ENCODE measurements around the gene CHN2.

Gene CHN2

DNA sequence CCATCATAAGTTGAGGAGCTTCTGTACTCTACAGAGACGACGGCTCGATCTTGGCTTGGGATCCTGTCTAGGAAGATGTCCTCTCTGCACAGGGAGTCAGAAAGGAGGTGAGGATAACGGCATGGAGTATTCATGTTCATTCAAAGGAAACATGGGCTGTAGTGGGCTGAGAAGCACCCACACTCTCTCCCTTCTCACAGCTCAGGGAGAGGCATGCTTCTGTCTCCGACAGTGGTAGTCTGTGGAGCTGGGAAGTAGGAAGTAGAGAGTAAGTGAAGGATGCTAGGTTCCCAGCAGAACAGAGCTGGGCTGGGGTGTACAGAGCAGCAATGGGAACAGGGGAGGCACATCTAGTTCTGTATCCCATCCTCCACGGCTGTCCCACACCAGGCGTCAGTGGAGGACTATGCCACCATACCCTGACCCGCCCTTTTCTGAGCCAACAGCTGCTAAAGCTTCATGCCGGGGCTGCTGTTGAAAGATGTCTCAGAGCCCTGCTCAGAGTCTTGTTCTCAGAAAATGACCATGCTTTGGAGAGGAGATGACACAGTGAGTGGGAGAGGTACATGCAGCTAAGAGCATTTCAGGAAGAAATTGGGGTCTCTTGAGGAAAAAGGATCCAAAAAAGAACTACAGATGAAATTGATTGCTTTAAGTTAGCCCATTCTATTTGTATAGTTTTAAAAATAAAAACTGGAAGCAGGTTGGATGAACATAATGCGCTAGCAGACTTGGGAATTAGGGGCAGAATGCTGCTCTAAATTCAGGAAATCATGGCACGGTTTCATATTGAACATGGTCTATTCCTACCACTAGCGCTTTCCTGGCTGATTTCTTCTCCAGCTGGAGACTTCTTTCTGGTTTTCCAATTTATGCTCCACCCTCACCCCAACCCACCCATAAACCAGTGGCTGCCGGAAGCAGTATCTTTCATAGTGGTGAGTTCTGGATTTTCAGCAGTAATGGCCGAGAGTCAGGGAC lies 138.6 kb downstream of the CHN2 start:
- no peak for DNase-seq (ENCODE audit: low read depth, low spot score)

DNA sequence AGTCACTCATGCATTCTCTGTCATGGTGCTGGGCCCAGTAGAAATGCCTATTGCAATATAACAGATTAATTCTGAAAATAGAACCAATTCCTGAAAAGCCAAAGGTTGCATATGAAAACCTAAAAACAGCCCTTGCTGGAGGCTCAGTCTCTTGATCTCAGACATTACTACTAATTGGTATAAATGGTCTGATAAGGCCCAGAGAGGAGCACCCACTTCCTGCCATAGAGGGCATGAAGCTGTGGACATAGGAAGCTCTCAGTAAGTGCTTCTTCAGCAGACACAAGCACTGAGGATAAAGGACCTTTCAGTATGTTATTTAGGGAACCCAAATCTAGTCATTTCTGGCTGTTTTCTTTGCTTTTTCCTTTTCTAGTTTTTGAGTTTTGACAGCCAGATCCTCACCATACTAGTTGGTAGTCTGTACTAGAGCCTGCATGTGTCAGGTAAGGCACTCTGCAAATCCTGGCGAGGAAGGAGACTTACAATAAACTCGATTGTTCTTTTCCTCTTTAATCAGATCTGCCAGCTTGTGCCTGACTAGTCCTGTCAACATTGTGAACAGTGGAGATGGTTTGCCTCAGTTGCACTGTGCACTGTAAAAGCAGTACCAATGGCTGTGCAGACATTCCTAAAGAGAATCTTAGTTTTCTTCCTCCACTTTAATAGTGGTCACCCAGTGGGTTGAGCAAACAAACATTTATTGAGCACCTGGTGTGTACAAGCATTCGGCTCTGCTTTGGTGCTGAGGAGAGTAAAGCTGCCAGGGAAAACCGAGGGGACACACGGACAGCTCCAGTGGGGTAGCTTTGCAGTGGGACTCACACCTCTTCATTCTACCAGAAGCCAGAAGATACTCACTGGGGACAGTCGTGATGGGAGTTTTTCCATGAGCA lies 140.9 kb downstream of the CHN2 start:
- no peak for DNase-seq (ENCODE audit: low read depth, low spot score)

DNA sequence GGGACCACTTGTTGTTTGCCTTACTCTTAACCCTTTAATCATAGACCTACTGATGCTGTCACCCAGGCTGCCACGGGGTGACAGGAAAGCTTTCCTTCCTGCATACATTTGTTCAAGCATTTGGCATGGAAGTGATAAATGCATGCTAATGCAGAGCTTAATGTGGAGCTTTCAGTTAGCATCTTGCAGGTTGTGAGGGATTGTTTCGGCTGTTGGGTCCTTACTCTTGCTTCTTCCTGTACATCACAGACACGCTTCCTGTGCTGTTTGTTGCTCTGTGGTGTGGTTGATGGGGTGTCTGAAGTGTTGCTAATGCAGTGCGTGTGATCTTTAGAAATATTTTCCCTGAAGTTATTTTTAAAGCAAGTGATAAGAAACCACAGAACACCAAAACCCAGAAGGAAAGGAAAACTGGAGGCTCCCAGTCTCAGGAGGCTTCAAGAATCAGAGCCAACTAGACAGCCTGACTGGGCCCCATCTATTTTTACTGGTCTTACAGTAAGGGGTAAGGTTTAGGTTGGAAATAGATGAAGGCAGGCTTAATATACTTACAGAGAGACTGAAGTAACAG lies 143.1 kb downstream of the CHN2 start:
- DNase-seq (ENCODE audit: low read depth, low spot score) = no peak

DNA sequence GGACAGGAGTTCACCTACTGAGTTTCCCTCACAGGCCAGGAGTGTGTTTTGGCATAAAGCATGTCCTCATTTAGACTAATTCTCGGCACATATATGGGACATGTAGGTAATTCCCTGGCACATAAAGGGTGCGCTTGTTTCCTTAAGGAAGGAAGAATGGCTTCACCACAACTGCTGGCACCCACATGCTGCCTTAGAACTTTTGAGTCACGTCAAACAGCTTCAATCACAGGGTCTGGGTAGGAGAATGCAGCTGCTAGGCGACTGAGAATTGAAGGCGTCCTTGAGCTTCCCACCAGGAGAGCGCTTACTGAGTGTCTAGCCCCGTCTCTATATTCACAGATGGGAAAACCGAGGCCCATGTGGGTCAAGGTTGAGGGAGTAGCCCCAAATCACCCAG lies 146.1 kb downstream of the CHN2 start:
- no peak for DNase-seq (ENCODE audit: low read depth, low spot score)

DNA sequence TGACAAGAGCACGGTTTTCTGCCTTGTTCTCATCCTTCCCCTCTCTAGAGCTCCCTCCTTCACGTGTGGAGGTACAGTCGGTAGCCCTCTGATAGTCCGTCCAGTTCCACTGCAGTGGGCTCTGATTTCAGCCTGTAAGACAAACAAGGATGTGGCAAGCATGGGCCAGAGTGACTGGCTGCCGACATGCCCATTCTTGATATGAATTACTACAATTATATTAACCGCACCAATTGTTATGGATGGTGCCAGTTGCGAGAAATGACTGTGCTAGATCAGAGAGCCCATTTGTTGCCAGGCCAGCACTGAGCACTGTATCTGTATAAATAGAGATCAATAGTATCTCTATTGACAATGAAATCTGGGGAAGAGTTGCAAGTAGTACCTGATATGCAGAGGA lies 146.6 kb downstream of the CHN2 start:
- no peak for DNase-seq (ENCODE audit: low read depth, low spot score)

DNA sequence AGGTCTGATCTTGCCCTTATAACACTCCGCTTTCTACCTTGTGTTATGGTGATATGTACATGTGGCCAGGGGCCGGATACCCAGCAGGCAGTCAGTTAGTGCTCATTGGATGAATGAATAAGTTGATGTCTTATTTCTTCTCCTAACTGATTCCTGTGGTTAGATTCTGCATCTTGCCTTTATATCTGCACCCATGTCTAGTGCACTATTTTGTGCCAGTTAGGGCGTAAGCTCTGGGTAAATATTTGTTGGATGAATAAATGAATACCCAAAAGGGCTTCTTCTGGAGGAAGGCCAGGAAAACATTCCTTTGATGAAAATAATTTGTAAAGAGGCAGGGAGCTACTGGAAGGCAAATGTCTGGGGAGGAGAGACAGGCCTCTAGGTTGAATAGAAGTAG lies 148.2 kb downstream of the CHN2 start:
- no peak for DNase-seq (ENCODE audit: low read depth, low spot score)

DNA sequence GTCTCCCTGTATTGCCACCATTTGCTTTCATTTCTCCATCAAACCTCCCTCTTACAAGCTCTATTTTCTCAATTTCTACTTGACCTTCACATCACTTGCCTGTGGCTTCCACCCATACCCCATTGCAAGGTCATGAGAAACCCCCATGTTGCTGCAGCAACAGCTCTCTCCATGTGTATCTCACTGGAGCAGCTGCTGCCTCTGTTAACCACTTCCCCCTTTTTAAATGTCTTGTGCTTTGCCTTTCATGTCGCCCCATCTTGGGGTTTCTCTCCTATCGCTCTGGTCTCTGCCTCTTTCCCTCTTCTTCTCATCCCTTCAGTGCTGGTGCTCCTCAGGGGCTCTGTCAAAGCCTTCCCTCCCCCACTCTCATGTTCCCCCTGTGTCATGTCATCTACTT lies 148.8 kb downstream of the CHN2 start:
- no peak for DNase-seq (ENCODE audit: low read depth, low spot score)

DNA sequence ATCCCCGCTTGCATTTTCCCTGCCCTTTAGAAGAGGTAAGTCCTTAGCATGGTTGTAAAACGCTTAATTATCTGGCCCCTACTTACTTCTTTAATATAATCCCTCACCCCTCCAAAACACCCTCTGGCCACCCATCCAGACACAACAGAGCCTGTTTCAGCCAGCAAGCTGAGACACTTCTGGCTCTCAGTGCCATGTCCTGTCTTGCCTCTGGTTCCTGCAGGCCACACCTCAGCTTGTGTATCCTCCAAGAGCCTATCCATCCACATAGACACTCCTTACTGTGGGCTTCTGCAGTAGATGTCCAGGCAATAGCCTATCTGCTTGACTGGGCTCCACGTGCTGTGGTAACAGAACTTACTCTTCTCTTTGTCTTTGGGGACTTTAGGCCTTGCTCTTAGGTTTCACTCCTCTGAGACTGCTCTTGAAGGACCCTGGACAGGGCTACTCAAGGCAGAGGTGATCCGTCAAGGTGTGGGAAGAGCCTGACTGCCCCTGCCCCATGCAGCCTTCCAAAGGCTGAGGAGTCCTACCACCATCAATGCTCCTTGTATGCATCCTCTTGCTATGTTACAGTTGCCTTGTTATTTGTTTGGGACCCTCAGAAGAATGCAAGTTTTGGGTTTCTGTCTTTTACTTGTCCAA lies 149.9 kb downstream of the CHN2 start:
- DNase-seq (ENCODE audit: low read depth, low spot score) = no peak

DNA sequence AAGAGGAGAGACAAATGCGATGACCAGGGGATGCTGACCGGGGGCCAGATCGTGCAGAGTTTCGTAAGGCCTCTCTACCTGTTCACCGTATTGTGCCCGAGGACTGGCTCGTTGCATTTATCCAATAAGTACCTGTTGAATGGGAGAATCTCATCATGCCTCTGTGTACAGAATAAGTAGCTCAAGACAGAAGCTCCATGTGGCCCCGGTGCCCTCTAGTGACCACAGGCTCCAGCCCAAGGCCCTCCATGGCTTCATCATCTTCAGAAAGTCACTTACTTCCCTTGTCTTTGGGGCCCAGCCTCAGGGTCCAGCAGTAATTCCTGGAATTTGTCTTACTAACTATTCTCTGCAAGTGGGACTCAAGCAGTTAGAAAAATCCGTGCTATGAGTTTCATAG lies 151.0 kb downstream of the CHN2 start:
- DNase-seq (ENCODE audit: low read depth, low spot score) = no peak

DNA sequence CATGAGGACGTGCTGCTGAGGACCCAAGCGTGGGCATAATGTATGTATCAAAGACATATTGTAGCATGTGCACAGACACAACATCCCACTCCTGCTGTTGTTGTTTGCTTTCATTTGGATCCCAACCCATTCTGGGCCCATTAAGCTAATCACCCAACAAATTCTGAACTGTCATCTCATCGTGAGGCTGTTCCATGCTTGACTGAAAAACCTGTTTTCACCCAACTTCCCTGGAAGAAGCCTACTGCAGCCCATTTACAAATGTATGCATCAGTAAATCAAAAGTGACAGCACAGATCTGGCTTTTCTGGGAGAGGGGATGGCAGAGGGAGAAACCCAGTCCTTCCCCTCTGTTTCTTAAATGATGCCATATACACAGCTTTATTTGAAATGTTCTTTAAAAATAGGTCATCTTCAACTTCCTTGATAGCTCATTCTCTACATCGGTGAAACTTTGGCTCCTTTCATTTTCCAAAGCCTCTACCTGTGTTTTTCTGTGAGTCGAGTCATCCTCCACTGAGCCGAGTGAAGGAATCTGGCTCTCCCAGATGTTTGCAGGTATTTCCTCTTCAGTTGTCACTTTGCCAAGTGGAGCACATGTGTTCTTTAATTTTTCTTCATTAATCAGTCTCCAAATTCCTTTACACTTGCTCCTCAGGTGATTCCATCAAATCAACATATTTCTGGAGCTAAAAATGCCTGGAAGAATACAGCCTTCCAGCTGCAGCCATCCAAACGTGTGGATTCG lies 151.8 kb downstream of the CHN2 start:
- no peak for DNase-seq (ENCODE audit: low read depth, low spot score)

DNA sequence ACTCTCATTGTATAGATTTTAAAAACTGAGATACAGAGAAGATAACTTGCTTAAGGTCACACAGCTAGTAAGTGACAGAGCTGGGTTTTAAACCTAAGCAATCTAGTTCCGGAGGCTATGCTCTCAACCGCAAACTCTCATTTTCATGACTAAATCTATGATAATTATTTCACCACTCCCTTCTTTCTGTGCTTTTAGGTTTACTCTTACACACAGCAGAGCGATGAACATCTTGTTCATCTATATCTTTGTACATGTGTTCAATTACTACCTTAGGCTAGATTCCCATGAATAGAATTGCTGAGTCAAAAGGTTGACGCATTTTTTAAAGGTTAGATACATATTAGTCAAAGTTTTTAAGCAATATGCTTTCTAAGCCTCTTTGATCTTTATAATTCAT lies 154.8 kb downstream of the CHN2 start:
- DNase-seq (ENCODE audit: low read depth, low spot score) = no peak

DNA sequence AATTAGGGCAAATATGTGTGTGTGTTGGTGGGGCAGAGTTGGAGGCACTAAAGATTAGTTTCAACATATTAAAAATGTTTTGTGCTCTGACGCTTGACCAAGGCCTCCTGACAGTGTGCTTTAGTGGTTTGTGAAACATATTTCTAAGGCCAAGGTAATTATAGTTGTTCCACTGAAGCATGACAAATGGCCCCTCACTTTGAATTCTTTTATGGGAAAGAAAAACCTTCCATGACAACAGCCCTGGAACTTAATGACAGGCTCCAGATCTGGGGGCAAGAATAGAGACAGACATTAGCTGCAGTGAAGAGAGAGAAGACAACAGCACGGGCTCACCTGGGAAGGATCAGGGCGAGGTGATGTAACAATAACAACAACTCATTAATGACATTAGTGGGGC lies 155.8 kb downstream of the CHN2 start:
- no peak for DNase-seq (ENCODE audit: low read depth, low spot score)

DNA sequence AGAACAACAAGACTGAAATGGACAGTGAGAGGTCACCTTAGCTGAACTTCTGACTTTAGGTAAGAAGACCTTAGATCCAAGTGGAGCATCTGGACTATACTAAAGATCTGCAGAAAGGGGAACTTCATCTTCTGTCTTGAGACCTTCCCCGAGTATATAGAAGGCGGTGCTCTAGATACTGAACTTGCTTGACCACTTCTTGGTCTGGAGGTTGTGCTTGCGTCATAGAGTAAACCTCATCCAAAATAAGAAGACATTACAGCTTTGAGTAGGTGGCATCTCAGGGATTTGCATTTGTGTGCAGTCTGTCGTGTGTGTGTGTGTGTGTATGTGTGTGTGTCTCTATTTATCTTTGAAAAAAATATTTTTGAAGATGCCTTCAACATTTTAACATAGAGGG lies 157.5 kb downstream of the CHN2 start:
- no peak for DNase-seq (ENCODE audit: low read depth, low spot score)

DNA sequence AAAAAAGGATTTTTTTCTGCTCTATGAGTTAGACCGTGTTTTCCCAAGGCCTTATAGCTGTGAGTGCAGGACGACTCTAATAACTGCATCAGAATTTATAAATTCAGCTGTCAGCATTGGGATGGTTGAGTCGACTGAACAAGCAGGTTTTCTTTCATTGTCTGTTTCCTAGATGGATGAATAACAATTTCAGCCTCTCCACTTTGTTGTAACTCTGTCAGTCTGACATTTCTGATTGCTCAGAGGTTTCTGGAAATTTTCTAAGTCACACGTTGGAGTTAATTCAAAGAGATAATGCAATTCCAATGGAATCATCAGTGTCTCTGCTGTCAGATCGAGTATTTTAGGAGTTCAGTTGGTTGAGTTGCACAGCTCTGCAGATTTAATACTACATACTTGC lies 159.2 kb downstream of the CHN2 start:
- DNase-seq (ENCODE audit: low read depth, low spot score) = no peak

DNA sequence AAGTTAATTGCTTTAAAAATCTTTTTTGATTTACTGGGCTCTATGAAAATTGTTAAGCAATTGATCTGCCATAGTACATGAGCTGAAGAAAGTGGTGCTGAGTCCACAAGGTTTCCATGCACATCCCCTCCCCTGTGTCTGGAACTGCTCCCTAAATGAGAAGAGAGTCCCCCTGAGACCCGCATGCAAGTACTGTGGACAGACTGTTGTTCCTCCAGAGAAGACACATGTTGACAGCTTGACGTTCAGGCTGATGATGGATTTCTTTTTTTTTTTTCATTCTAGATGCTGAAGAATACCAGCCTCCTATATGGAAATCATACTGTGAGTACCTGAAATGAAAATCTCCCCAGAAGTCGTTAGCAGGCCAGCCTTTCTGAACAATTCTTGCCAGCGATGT lies 159.8 kb downstream of the CHN2 start:
- DNase-seq (ENCODE audit: low read depth, low spot score) = no peak

DNA sequence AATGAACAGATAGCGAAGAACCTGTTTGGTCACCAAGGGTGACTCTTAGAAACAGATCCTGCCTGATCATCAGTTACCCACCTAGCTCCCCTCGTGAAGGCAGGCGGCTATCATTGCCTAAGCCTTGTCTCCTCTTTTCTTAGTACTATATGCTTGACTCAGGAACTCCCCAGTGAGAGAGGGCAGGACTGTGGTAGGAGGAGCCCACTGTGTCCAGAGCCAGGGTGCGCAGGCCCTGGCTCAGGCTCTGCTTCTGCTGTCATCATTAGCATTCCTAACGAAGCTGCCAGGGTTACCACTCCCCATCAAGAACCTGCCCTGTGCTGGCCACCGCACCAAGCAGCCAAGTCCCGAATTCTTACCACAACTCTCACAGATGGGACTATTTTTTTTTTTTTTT lies 160.8 kb downstream of the CHN2 start:
- DNase-seq (ENCODE audit: low read depth, low spot score) = no peak

DNA sequence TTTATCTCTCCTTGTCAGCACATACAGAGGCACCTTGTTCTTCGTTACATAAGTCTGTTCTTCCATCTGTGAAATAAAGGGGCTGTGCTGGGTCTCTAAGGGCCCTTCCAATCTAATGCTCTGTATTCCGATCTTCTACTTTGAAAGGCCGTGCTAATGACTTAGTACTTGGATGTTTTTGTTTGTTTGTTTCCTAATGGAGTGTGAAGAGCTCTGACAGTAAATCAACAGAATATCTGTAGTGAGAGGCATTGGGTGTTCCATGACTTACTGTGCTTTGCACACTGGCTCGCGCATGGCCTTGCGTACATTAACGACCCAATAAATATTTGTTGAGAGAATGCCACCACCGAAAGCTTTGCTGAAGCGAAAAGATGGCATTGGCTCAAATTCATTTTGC lies 162.1 kb downstream of the CHN2 start:
- DNase-seq (ENCODE audit: low read depth, low spot score) = no peak

DNA sequence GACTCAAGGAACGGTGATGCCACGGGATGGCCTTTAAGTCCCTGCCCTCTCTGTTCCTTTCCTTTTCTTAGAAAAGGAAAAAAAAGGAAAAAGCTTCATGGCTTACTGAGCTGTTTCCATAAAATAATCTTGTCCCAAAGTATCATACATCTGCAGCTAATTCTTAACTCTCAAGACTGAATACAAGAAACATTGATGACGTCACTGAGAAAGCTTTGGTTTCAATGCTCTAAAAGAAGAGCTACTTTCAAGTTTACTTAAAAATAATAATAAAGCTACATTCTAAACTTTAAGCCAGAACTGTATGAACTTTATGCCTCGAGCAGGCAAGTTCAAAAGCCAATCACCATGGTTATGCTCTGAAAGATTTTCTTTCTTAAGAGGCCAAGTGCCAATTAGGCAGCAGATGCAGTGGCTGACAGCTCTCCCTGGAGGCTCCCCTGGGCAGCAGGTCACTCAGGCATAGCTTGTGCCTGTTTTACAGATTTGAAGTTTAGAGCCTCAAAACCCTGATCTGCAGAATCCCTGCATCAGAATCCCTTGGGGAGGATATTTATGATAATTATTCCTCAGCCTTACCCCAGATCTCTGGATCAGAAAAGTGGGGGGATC lies 165.0 kb downstream of the CHN2 start:
- no peak for DNase-seq (ENCODE audit: low read depth, low spot score)

DNA sequence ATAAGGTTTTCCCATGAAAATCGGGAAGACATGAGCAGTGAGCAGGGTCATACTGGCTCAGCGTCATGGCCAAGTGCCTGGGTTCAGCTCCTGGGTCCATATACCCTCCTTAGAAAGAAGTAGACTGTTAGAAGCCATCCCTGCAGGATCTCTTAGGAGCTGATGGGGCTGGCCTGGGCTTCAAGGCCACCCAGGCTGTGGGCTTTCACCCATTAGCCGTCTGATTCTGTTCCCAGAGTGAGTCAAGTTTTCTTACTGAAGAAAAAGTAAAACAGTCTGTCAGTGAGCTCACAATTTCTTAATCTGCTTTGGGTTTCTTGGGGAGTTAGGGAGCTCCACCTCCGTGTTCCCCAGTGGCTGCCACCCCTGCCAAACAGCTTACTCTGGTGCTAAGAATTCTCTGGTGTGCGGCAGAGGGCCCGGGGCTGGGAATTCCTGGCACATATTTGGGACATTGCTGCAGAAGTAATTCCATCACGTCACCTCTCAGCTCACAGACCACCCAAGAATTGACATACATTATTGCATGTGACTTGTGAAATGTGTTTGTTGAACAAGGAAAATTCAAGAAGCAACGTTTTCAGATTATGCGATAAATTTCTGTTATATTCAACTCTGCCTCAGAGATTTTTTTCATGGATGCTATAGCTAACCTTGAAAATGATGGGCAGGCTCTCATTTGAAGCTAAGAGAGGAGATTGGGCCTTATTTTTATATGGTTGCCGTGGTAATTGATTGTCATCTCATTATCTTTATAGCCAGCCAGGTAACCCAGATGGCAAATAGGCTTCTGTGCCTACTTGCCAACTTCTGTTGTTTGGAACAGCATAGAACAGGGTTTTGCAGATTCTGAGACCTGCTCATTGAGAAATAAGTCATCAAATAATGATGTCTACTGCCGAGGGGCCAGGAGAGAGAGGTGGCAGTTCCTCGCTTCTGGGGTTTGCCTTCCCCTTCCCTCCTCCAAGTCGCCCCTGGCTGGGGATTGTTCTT lies 166.4 kb downstream of the CHN2 start:
- no peak for DNase-seq (ENCODE audit: low read depth, low spot score)

All from activated naive CD8-positive, alpha-beta T cell treated with anti-CD3 and anti-CD28 coated beads, Interleukin-2, amount 50 U/mL, for 16 hours (primary cell).